ENCODE data around the gene GLS2. TPM values are rescaled to one million over a fixed set of nuclear protein-coding genes. Genes with fewer than 3 reads are reported as not detected.
A peak's percentile ranks its signal among the peaks of the same experiment; 100 is the strongest.

The GLS2 gene
- total RNA-seq = 5.2 and 6.1 TPM in 2 replicates

- peak within 1 kb of the TSS; percentile 48 for H3K4me3 ChIP-seq (ENCODE audit: low read depth, low read length)
- DNase-seq (ENCODE audit: low read depth) = peak; percentile 84
- H3K27me3 ChIP-seq (ENCODE audit: control insufficient read depth, insufficient read depth, low read length) = peaks cover 4% of the 10 kb centered on the region
- no peak for TF ChIP-seq CTCF (IDR thresholded peaks at IDR 0.05; ENCODE audit: insufficient read depth, low read length, severe bottlenecking)
- no peak for FAIRE-seq
- no peaks in the 10 kb centered on the region for H3K36me3 ChIP-seq (ENCODE audit: control insufficient read depth, insufficient read depth, low read length)
Observed at GRCh38 chr12:56488041-56488955, at the start of gene GLS2. Gene GLS2, minus strand, starts transcription at chr12:56488161. Its CDS starts 43 bp downstream, at chr12:56488118.

- TF ChIP-seq CTCF (IDR thresholded peaks at IDR 0.05; ENCODE audit: insufficient read depth, low read length, severe bottlenecking) = no peak
- Histone ChIP-seq H3K4me3 (ENCODE audit: low read depth, low read length) (no peak overlapping the region), H3K36me3 (ENCODE audit: control insufficient read depth, insufficient read depth, low read length) (no peaks in the 10 kb centered on the region), H3K27me3 (ENCODE audit: control insufficient read depth, insufficient read depth, low read length) (no peaks in the 10 kb centered on the region)
- FAIRE-seq (no peak), DNase-seq (ENCODE audit: low read depth) (no peak)
Observed at GRCh38 chr12:56537546-56537945, 49.6 kb upstream of the GLS2 start.

- FAIRE-seq = no peak
- TF ChIP-seq CTCF (IDR thresholded peaks at IDR 0.05; ENCODE audit: insufficient read depth, low read length, severe bottlenecking) = no peak
Observed at GRCh38 chr12:56530390-56531055, 42.6 kb upstream of the GLS2 start.

GRCh38 chr12:56529656-56530055, 41.7 kb upstream of the GLS2 start:
- TF ChIP-seq CTCF (IDR thresholded peaks at IDR 0.05; ENCODE audit: insufficient read depth, low read length, severe bottlenecking) = no peak
- no peak overlapping the region for H3K4me3 ChIP-seq (ENCODE audit: low read depth, low read length)
- FAIRE-seq (no peak), DNase-seq (ENCODE audit: low read depth) (no peak)
- peaks cover 3% of the 10 kb centered on the region for H3K36me3 ChIP-seq (ENCODE audit: control insufficient read depth, insufficient read depth, low read length)
- H3K27me3 ChIP-seq (ENCODE audit: control insufficient read depth, insufficient read depth, low read length) = no peaks in the 10 kb centered on the region

More at GRCh38 chr12:56530390-56531055, 42.6 kb upstream of the GLS2 start:
- no peaks in the 10 kb centered on the region for H3K27me3 ChIP-seq (ENCODE audit: control insufficient read depth, insufficient read depth, low read length)
- DNase-seq (ENCODE audit: low read depth) = no peak
- H3K36me3 ChIP-seq (ENCODE audit: control insufficient read depth, insufficient read depth, low read length) = peaks cover 3% of the 10 kb centered on the region
- no peak overlapping the region for H3K4me3 ChIP-seq (ENCODE audit: low read depth, low read length)

- DNase-seq (ENCODE audit: low read depth) = no peak
- Histone ChIP-seq H3K4me3 (ENCODE audit: low read depth, low read length) (no peak overlapping the region), H3K36me3 (ENCODE audit: control insufficient read depth, insufficient read depth, low read length) (peaks cover 3% of the 10 kb centered on the region), H3K27me3 (ENCODE audit: control insufficient read depth, insufficient read depth, low read length) (no peaks in the 10 kb centered on the region)
- no peak for FAIRE-seq
- TF ChIP-seq CTCF (IDR thresholded peaks at IDR 0.05; ENCODE audit: insufficient read depth, low read length, severe bottlenecking) = no peak
Observed at GRCh38 chr12:56528846-56529245, 40.9 kb upstream of the GLS2 start.
